ENCODE results near the gene LTO1. TPM values are rescaled to one million over a fixed set of nuclear protein-coding genes. Genes with fewer than 3 reads are reported as not detected.

The LTO1 gene
- polyA plus RNA-seq, 1 donor (not counting 4 experiments of a cell fraction or from before 2014, with no cell fraction given): 24.3 TPM

GRCh38 chr11:69721106-69721505 is 46.0 kb upstream of the LTO1 start:
- Histone ChIP-seq H3K27me3 (ENCODE audit: control insufficient read depth, extremely low read depth, insufficient read depth, low read length) (peaks cover 35% of the 10 kb centered on the region), H3K36me3 (ENCODE audit: control insufficient read depth in 2 of 2, extremely low read depth in 1 of 2, insufficient read depth in 2 of 2, low read length in 2 of 2) (no peaks in the 10 kb centered on the region), H4K20me1 (ENCODE audit: control insufficient read depth, extremely low read depth, insufficient read depth, low read length) (no peaks in the 10 kb centered on the region), H2AFZ (ENCODE audit: control insufficient read depth, low read length) (no peak overlapping the region), H3K9ac (ENCODE audit: control insufficient read depth, extremely low read depth, insufficient read depth, low read length) (no peak overlapping the region), H3K4me2 (ENCODE audit: control insufficient read depth, extremely low read depth, insufficient read depth, low read depth, low read length) (no peak overlapping the region), H3K9me3 (ENCODE audit: control insufficient read depth, low read depth, low read length) (no peaks in the 10 kb centered on the region), H3K27ac (ENCODE audit: control insufficient read depth, insufficient read depth, low read length) (no peak overlapping the region), H3K79me2 (ENCODE audit: control insufficient read depth, insufficient read depth, low read length) (no peaks in the 10 kb centered on the region), H3K4me1 (ENCODE audit: control insufficient read depth, extremely low read depth, insufficient read depth, low read length) (no peaks in the 10 kb centered on the region), H3K9me1 (ENCODE audit: control insufficient read depth, extremely low read depth, insufficient read depth, low read length) (no peaks in the 10 kb centered on the region), H3K4me3 (ENCODE audit: control insufficient read depth in 2 of 3, extremely low read depth in 1 of 3, insufficient read depth in 2 of 3, low read depth in 1 of 3, low read length in 3 of 3) (no peak overlapping the region)
- dilution Hi-C loops (cut with MboI; ENCODE audit: extremely low pct_ligation_motif_present, low sequenced_read_pairs): no loop called here
- FAIRE-seq (no peak), DNase-seq (ENCODE audit: low read depth, low spot score) (no peak)
- TF ChIP-seq CTCF (optimal IDR thresholded peaks at IDR 0.05 in 1 of 3, IDR thresholded peaks at IDR 0.05 in 1 of 3, conservative IDR thresholded peaks at IDR 0.05 in 1 of 3; ENCODE audit: extremely low read depth in 1 of 3, insufficient read depth in 2 of 3, low read length in 3 of 3): no peak
- no peak for TF ChIP-seq EZH2 (IDR thresholded peaks at IDR 0.05; ENCODE audit: low read length)

- no peak overlapping the region for H3K27ac ChIP-seq (ENCODE audit: control insufficient read depth, insufficient read depth, low read length)
- TF ChIP-seq EZH2 (IDR thresholded peaks at IDR 0.05; ENCODE audit: low read length): no peak
- no peak for TF ChIP-seq CTCF (optimal IDR thresholded peaks at IDR 0.05 in 1 of 3, IDR thresholded peaks at IDR 0.05 in 1 of 3, conservative IDR thresholded peaks at IDR 0.05 in 1 of 3; ENCODE audit: extremely low read depth in 1 of 3, insufficient read depth in 2 of 3, low read length in 3 of 3)
- H3K9ac ChIP-seq (ENCODE audit: control insufficient read depth, extremely low read depth, insufficient read depth, low read length): no peak overlapping the region
- dilution Hi-C loops (cut with MboI; ENCODE audit: extremely low pct_ligation_motif_present, low sequenced_read_pairs): no loop called here
- H4K20me1 ChIP-seq (ENCODE audit: control insufficient read depth, extremely low read depth, insufficient read depth, low read length): no peaks in the 10 kb centered on the region
- no peaks in the 10 kb centered on the region for H3K36me3 ChIP-seq (ENCODE audit: control insufficient read depth in 2 of 2, extremely low read depth in 1 of 2, insufficient read depth in 2 of 2, low read length in 2 of 2)
- H3K4me3 ChIP-seq (ENCODE audit: control insufficient read depth in 2 of 3, extremely low read depth in 1 of 3, insufficient read depth in 2 of 3, low read depth in 1 of 3, low read length in 3 of 3): no peak overlapping the region
- DNase-seq (ENCODE audit: low read depth, low spot score) (no peak), FAIRE-seq (no peak)
- no peaks in the 10 kb centered on the region for H3K79me2 ChIP-seq (ENCODE audit: control insufficient read depth, insufficient read depth, low read length)
- no peaks in the 10 kb centered on the region for H3K9me3 ChIP-seq (ENCODE audit: control insufficient read depth, low read depth, low read length)
- H2AFZ ChIP-seq (ENCODE audit: control insufficient read depth, low read length): no peak overlapping the region
- no peak overlapping the region for H3K4me2 ChIP-seq (ENCODE audit: control insufficient read depth, extremely low read depth, insufficient read depth, low read depth, low read length)
- H3K27me3 ChIP-seq (ENCODE audit: control insufficient read depth, extremely low read depth, insufficient read depth, low read length): peaks cover 32% of the 10 kb centered on the region
- no peaks in the 10 kb centered on the region for H3K4me1 ChIP-seq (ENCODE audit: control insufficient read depth, extremely low read depth, insufficient read depth, low read length)
- no peaks in the 10 kb centered on the region for H3K9me1 ChIP-seq (ENCODE audit: control insufficient read depth, extremely low read depth, insufficient read depth, low read length)
Observed at GRCh38 chr11:69718912-69719311, 43.8 kb upstream of the LTO1 start.

Data from keratinocyte (primary cell).